Activated CD4-positive, CD25-positive, alpha-beta regulatory T cell treated with anti-CD3 and anti-CD28 coated beads, Interleukin-2, amount 50 U/mL, for 24 hours (primary cell): ENCODE measurements around the gene FNIP1.
A peak's percentile ranks its signal among the peaks of the same experiment; 100 is the strongest.
"Not testable (repeated sequence)": the region's sequence is repeated elsewhere in the genome, so short reads cannot be mapped to it uniquely, and the experiment has no call there.

ENCODE experiments used
- ATAC-seq, 2 donors: fragments of 150-1000 bp; cut with Tn5 transposase; one replicate each; pipeline ENCODE4 v1.10.0; 2021; ENCODE audit warnings: mild to moderate bottlenecking in 1 of 2, moderate library complexity in 1 of 2

Gene FNIP1

DNA sequence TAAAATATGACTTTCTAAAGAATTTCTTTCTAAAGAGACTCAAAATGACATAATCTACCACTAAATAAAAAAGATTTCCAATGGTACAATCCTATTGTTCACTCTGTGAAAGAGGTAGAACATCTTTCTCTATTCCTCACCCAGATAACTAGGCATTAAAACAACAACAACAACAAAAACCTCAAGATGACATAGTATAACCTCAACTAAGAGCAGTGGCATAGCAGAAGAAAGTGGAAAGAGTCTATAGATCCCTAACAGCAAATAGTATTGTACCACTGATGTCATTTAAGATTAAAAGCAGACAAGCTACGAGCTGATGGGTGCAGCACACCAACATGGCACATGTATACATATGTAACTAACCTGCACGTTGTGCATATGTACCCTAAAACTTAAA is 191.7 kb downstream of the FNIP1 start:
- ATAC-seq = no peak

DNA sequence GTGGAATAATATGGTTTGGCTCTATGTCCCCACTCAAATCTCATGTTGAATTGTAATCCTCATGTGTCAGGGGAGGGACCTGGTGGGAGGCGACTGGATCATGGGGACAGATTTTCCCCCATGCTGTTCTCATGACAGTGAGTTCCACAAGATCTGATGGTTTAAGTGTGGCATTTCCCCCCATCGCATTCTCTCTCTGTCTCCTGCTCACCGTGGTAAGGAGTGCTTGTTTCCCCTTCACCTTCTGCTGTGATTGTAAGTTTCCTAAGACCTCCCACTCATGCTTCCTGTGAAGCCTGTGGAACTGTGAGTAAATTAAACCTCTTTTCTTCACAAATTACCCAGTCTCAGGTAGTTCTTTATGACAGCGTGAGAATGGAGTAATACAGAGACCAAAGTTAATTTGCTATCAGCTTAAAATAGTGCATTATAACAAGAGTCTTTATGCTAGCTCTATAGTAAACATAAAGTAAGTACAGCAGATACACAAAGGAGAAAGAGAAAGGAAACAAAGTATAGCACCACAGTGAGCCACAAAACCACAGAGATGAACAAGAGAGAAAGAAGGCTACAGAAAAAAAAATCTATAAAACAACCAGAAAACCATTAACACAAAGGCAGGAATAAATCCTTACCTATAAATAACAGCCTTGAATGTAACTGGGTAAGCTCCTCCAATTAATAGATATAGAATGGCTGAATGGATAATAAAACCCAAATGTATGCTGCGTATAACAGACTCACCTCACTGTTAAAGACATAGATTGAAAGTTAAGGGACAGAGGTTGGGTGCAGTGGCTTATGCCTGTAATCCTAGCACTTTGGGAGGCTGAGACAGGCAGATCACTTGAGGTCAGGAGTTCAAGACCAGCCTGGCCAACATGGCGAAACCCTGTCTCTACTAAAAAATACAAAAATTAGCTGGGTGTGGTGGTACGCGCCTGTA is 201.5 kb downstream of the FNIP1 start:
- ATAC-seq = peak; percentile 67 to 85

DNA sequence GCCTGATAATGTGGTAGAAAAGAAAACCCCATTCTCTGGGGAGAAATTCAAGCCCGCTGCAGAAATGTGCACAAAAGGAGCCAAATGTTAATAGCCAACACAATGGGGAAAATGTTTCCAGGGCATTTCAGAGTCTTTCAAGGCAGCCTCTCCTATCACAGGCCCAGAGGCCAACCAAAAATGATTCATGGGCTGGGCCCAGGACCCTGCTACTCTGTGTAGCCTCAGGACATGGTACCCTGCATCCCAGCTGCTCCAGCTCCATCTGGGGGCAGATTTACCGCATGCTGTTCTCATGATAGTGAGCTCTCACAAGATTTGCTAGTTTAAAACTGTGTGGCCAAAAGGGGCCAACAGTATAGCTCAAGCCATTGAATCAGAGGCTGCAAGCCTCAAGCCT is 202.9 kb downstream of the FNIP1 start:
- ATAC-seq = no peak

DNA sequence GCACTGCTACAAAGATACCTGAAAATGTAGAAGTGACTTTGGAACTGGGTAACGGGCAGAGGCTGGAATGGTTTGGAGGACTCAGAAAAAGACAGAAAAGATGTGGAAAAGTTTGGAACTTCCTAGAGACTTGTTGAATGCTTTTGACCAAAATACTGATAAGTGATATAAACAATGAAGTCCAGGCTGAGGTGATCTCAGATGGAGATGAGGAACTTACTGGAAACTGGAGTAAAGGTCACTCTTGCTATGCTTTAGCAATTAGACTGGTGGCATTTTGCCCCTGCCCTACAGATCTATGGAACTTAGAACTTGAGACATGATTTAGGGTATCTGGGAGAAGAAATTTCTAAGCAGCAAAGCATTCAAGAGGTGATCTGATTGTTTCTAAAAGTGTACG is 203.4 kb downstream of the FNIP1 start:
- not testable (repeated sequence) for ATAC-seq
